ENCODE results near the gene WSCD2.

The WSCD2 gene

DNA sequence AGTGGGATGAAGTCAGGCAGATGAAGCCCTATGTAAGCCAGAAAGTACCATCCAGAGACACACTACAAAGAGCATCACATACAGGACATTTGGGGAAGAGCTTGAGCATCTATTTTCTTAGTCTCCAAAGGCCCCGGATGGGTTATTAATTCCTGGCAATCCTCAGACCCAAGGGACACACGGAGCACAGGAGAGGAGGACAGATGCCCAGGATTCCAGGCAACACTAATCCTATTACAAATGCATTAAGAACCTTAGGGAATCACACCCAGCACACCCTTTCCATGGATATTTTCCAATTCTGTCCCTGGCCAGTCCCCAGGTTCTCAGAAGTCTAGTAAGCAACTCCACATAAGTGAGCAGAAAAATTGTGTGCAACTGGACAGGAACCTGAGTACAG lies 144.1 kb downstream of the WSCD2 start:
- no peak for DNase-seq

DNA sequence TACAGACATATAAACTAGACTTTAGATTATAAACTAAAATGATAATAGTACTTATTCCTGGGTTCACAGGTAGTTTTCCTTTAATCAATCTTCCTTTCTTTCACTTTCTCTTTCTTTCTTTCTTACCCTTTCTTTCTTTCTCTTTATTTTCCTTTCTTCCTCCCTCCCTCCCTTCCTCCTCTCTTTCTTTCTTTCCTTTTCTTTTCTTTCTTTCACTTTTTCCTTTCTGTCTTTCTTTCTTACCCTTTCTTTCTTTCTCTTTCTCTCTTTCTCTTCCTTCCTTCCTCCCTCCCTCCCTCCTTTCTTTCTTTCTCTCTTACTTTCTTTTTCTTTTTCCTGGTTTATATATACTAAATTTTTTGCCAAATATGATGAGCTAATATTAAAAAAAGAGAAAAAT lies 148.5 kb downstream of the WSCD2 start:
- no peak for DNase-seq

DNA sequence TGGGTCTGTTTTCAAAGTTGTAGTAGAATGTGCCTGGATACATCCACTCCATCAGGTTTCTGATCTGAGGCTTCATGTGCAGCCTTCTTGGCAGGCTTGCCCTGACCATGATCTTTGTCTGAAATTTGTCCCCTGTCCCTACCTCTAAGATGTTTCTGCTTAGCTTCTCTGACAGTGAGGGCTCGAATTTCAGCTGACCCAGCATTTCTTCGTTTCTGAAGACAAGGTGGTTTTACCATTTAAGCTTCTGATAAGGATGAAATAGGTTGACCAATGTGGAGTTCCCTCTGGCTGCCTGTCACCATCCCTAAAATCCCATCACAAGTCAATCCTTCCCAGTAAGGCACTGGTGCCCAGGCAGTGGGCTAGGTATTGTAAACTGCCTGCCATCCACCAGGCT lies 153.1 kb downstream of the WSCD2 start:
- no peak for DNase-seq

DNA sequence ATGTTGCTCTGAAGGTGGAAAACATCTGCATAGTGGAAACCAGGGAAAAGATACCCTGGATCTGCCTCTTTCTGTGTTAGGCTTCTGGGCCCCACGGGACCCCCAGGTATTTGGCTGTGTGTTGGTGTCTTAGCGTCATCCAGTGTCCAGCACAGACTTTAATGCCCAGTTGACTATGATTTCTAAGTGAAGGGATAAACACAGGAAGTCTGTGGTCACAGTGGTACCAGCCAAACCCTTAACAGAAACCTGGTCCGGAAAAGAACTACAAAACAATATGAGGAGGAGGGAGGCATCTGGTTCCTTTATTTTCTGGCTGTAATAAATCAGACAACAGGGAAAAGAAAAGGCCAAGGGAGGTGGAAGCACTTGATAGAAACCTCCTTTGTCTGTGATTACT lies 153.6 kb downstream of the WSCD2 start:
- no peak for DNase-seq

DNA sequence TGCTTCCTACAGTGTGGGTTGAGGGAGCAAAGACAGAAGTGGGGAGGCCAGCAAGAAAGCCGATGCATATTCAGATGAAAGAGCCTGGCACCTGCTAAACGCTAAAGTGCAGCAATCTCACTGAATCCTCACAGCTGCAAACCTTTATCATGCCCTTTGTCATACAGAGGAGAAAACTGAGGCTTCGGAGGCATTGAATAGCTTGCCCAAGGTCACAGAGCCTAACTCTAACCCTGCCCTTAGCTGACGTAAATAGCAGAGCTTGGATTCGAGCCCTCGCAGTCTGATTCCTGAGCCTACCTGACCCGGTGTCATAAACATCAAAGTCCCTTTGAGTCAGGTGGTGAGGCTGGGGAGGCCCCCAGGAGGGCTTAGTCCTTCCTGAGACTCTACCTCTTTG lies 155.1 kb downstream of the WSCD2 start:
- DNase-seq, result no peak

DNA sequence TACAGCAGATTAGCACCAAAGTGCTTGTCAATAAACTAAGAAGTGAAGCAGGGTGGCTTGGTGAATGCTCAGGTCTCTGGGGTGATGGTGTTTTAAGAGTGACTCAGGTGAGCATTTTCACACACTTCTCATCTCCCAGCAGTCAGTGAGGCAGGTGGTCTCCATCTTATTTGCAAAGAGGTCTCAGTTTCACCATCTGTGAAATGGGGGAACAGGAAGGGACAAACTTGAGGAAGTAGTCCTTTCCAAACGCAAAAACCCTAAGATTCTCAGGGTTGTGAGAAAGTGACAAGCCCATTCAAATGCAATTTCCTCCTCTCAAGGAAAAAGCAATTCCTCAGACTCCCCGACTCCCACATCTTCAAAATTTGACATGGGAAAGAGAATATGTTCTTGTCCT lies 155.9 kb downstream of the WSCD2 start:
- no peak for DNase-seq

DNA sequence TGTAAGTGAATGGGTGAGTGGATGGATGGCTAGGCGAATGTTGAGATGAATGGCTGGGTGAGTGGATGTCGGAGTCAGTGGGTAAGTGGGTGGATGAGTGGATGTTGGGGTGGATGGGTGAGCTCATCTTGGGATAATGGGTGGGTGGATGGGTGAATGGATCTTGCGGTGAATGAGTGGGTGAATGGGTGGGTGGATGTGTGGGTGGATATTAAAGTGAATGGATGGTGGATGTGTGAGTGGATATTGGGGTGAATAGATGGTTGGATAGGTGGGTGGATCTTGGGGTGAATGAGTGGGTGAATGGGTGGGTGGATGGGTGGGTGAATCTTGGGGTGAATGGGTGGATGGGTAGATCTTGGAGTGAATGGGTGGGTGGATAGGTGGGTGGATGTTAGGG lies 158.1 kb downstream of the WSCD2 start:
- no peak for DNase-seq

DNA sequence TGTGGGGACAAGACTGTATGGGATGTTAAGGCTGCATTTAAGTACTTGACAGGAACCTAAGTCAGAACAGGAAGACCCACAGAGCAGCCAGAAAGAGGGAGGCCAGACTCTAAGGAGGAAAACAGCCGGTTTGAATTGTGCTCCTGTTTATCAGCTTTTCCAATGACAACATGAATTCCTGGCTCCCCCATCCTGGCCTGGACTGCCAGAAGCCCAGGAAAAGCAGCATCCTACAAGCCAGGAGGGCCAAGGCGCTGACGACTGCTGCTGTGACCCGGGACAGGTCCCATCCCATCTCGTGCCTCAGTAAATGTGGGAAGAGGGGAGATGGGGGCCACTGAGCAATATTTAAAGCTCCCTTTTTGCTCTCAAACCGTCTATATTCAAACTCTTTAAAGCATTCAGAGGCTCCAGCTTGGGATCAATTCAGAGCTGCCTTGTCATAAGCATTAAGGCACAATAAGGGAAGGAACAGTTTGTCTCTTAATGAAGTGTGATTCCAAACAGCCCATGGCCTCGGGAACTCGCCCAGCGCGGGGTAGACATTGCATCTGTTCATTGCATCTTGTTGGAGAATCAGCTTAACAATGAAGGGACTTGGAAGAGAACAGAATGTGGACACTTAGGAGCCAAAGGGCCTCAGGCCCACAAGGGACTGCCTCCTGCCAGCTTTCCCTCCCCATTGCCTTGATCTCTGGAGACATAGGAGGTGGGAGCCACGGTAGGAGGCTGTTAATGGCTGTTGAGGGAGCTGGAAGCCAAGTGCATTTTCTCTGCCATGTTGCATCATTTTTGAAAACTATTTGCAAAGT lies 160.5 kb downstream of the WSCD2 start:
- no peak for DNase-seq

DNA sequence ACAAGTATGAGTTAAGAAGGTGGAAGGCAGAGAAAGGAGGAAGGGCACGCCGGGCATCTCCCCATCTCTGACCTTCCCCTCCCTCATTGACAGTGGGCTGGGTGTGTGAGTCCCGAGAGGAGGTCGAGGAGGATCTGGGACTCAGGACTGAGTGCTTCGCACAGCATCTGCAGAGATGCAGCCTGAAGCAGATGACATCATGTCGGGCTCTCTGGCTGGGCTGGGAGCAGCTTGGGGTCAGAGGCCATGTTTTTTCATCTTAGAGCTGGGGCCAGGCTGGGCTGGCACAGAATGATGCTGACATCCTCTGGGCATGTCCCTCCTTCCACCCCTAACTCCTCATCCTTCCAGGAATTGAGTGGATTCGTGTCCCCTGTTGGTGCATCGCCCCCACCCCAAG lies 166.6 kb downstream of the WSCD2 start:
- DNase-seq, result no peak

DNA sequence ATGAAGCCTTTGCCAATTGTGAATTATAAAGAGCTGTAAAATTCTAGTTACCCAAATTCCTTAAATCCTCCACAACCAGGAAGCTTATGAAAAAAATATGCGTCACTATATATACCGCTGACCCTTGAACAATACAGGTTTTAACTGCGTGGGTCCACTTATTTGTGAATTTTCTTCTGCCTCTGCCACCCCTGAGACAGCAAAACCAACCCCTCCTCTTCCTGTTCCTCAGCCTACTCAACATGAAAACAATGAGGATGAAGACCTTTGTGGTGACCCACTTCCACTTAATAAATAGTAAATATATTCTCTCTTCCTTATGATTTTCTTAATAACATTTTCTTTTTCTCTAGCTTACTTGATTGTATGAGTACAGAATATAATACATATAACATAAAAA lies 167.9 kb downstream of the WSCD2 start:
- DNase-seq, result no peak

DNA sequence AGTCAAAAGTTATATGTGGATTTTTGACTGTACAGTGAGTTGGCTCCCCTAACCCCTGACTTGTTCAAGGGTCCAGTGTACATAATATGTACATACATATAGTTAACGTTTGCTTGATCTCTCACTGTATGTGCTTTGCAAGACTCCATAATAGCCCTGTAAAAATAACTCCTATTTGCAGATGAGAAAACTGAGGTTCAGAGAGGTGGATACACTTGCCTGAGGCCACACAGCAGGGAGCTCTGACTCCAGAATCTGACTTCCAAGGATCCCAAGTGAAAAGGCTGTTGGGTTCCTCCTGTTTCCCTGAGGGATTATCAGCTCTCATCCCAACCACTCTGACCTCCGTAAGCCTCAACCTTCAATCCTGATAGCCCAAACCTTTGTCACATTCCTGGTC lies 168.3 kb downstream of the WSCD2 start:
- DNase-seq, result no peak

DNA sequence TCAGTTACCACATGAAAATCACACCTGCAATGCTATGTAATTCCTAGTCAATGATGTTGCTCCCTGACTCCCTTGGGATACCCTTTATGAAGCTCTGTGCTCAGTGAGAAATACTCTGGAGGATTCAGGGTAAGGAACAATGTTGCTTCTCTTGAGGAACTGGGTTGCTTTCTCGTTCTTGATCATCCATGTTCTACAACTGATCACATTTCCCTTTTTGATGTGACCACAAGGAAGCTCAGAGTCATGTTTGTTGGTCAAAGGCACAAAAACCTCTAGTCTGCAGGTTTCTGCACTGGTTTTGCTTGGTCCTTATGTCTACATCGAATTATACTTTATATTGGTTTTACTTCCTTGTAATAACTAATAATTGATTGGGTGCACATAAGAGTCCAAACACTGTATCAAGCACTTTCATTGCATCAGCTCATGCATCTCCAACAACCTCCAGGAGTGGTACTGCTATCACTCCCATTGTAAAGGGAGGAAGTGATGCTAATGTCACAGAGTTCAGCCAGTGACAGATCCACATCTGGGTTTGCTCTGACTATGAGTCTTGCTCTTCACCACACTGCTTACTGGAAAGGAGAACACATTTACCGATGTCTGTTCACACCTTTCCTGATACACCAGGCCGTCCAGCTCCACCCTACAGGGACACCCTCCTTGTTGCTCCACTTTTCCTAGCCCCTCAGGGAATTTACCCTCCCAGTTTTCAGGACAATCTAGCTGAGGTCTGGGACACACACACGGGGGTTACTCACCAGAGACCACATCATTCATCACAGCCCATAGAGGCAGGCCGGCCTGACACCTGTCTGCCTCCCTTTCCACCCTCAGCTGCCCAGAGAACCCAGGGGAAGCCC lies 169.0 kb downstream of the WSCD2 start:
- DNase-seq, result no peak

DNA sequence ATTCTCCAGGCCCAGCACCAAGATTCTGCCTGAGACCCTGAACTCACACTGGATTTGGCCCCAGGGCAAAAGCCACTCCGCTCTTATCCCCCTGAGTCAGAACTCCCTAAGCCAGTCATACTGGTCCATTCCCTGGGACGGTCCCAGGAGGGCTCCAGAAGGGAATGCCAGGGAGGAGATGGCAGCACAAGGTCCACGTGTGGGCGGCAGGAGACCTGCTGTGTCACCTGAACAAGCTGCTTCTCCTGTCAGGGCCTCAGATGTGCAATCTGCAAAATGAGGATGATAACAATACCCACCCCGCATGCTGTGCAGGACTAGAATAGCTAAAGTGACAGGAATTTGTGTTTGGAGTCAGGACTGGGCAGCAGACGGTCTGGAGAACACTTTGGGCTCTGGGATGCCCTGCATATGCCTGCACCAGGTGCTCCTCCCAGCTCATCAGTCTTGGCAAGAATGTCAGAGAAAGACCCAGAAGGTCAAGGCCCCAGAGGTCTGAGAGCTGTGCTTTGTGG lies 169.7 kb downstream of the WSCD2 start:
- no peak for DNase-seq

DNA sequence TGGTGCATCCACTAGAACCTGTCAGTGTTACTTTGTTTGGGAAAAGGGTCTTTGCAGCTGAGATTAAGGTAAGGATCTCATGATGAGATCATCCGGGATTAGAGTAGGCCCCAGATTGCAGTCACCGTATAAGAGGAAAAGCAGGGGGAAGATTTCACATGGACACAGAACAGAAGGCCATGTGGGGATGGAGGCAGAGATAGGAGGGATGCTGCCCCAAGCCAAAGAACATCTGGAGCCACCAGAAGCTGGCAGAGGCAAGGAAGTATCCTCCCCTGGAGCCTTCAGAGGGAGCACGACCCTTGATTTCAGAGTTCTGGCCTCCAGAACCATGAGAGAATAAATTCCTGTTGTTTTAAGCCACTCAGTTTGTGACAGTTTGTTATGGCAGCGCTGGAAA lies 170.4 kb downstream of the WSCD2 start:
- no peak for DNase-seq

Data from KG1 (cell line).